CD4-positive, alpha-beta T cell treated with Interleukin-12 subunit alpha and Interleukin-12 subunit beta, for 1 hour (primary cell): ENCODE results near the gene TPCN2.

Source experiments
- DNase-seq: peaks from one replicate; pipeline ENCODE4 v3.0.0-alpha.2; 2020

Gene TPCN2

DNA sequence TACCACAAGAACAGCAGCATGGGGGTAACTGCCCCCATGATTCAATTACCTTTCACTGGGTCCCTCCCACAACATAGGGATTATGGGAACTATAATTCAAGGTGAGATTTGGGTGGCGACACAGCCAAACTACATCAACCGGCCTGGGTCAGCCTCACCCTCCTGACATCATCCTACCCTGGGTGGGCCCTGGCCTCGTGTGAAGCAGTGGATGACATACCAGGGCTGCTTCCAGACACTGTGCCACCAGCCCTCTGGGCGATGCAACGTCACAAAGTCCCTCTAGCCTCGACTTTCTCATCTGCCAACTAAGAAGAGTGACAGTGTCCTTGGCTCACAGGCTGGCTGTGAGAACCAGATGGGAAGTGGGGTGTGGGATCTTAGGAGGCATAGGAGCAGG, 8.7 kb upstream of the TPCN2 start:
- DNase-seq: no peak

DNA sequence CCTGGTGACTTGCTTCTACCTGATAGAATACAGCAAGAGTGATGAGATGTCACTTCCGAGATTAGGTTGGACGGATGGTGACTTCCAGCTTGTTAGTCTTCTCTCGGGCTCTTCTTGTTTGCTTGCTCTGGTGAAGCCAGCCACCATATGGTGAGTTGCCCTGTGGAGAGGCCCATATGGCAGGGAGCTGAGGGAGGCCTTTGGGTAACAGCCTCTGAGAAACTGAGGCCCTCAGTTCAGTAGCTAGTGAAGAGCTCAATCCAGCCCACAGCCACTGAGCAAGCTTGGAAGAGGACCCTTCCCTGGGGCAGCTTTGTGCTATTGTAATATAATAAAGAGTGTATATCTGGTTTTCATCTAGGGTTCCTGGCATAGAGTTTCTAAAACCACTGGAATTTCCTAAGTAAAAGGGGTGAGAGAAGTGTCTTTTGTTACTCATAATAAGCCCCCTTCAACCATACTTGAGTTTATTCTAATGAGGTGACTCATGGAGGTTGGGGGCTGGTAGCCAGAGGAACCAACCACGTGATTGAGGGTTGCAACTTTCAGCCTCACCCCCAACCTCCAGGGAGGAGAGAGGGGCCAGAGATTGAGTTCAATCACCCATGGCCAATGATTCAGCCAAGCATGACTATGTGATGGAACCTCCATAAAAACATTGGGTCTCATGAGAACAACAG, 8.0 kb upstream of the TPCN2 start:
- no peak for DNase-seq

DNA sequence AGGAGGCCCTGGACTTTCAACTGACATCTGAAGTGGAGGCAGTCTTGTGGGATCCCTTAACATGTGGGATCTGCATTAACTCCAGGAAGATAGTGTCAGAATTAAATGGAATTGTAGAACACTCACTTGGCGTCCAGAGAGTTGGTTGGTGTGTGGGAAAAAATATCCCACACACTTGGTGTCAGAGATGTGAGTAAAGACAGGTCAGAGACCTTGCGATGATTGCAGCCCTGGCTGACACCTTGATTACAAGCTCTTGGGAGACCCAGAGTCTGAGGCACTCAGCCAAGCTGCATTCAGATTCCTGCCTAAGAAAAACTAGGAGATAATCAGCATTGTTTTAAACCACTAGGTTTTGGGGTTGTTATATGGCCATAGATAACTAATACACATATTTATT, 7.2 kb upstream of the TPCN2 start:
- DNase-seq: no peak

DNA sequence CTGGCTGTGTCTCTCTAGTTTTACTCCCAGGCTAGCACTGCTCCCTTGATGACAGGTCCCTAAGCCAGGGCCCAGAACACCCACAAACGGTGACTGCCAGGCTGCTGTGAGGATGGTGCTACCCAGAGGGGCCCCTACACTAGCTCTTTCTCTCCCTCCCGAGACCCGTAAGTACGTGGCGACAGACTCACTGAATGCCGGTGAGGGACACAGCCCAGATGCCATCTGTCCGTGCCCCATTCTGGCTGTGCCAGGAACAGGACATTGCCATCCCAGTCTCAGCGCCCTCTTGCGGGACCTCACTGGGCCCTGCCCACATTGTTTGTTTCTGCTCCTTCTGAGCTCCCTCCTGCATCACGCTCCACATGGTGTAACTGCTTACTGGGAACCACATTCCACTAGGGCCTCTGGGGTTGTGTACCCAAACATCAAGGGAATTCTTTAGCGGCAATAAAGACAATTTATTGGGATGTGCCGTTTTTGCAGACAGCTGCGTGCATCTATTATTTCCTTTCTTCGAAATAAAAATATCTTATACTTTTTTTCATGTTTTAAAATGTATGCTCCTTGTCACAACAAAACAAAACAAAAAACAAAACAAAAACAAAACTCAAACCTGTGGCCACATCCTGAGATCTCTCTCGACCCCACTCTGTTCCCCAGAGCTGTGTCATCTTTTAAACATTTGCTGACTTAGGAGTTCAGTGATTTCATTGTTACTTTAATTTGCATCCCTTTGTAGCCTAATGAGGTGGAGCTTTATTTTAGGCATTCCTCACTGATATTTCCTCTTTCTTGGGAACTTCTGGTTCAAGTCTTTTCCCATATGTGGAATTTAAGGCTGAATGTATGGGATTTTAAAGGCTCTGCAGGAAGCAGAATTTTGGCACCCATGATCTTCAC, 4.4 kb upstream of the TPCN2 start:
- peak; percentile 13 for DNase-seq

DNA sequence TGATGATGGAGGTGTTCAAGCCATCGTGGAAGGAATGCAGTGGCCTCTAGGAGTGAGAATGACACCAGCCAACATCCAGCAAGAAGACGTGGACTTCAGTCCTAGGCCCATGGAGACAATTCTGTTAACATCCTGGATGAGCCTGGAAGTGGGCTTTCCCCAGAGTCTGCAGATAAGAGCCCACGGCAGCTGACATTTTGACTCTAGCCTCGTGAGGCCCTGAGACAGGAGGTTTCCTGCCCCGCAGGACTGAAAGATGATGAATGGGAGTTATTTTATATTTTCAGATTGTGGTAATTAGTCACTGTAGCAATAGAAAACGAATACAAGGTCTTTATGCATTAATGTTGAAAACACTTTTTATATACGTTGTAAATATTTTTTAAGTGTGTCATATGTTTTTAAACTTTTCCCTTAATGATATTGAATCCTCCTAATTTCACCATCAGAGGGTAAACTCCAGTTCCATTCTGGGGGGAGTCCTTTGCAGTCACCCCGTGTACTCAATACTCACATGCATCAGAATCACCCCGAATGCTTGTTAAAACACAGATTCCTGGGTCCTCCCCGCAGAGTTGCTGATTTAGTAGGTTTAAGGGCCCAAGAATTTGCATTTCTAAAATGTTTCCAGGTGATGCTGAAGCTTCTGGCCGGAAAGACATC, 570 bp upstream of the TPCN2 start:
- no peak for DNase-seq

DNA sequence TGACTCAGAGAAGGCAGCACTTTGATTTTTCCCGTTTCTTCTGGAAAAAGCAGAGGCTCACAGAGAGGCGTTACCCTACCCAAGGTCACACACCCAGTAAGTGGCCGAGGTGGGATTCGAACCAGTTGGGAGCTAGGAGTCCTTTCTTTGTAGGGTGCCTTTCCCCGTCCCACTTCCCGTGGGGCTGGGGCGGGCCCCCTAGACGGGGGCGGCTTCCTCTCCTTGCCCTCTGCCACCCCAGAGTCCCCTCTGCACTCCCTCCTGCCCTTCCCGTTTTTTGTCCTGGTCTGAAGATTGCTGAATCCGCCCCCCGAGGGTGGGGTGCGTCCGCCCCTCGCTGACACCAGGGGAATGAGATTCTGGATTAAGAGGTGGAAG, 747 bp downstream of the TPCN2 start:
- DNase-seq: peak; percentile 35

DNA sequence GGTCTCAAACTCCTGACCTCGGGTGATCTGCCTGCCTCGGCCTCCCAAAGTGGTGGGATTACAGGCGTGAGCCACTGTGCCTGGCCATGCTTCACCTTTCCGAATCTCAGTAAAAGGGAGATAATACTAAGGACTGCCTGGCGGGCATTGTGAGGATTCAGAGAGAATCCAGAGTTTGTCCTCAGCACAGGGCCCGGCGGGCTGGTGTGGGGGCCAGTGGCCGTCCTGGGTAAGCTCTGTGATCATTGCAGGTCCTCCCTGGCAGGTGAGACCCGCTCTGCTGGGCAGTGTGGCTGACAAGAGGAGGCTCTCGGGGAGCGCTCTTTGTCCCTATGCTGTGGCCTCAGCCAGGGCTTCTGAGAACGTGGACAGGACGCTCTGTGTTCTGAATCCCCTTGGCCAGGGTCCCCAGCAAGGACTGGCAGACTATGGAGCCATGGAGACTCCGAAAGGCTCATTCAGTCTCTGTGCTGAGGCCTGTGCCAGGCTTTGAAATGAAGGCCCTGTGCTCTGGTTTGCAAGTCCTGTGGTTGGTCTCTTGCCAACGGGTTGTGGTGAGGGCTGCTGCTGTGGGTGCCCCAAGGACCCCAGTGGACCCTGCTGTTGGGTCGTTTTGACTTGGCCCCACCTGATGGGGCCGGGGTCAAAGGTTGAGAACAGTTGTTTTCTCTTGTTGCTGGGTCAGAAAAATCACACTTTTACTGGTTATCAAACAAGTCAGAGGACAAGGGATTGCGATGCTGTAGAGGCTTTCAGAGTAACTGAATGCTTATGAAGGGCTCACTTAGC, 2.1 kb downstream of the TPCN2 start:
- no peak for DNase-seq

DNA sequence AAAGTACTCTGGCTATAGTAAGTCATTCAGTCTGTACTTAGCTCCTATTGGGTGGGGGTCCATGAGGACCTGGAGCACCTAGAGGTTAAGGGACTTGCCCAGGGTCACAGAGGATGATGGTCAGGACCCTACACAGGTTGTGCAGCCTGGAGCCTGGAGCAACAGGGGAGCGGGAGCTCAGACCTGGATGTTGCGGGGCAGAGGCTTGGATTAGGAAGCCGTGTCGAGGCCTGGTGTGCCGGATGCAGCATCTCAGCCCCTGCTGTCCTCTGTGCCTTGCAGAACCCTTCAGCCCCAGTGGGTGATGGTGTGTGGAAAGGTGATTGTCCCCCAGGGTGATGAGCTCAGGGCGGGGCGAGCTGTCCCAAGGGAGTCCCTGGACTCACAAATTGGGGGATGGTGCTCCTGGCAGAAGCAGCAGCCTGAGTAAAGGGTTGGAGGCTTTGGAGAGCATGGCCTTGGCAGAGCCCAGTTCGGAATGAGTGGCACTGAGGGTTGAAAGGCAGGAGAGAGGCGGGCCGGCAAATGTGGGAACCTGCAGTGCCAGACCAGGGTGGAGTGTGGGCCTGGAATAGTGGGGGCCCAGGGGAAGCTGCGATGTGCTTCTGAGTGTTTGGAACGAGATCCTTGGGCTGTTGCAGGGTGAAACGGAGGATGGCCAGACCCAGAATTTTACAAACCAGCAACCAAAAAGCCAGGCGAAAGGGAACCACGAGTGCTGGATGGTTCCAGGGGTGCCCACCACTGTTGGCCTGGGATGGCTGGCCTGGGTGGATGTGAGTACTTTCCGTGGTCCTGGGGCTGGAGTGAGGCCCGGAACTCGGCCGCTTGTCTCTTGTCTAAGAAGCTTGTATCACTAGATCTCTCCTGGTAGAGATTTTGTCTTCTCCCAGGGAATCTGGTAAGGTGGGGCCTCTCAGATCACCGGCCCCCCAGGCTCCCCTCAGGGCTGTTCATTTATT, 2.9 kb downstream of the TPCN2 start:
- no peak for DNase-seq

DNA sequence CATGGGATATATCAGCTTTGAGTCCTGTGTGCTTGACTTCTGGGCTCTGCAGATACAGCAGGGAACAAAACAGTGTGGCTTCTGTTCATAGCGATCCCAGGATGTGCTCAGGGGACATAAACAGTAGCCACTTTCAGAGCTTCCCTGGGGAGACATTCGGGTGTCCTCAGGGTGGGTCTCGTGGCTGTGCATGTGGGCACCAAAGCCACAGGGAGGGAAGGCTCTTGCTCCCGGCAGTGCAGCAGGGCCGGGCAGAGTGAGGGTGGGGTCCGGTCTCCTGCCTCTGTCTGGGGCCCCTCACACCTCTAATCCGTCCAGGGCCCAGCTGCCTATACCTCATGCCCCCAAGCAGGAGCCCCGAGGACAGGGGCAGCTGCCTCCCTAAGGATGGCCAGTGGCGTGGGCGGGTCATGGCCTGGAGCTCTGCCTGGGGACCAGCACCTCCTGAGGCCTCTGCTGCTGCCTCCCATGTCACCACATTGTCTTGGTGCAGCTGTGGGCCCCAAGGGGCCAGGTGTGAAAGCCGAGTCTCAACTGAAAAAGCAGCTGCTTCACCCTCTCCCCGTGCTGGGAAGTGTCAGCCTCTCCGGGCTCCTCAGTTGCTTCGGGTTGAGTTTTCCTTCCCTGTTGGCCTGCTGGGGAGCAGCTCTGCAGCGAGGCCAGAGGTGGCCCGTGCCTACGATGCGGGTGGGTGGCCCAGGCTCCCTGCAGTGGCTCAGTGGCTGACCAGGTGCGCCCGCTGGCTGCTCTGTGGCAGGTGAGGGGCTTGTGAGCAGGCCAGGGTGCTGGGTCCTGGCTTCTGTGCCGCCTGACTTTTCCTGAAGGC, 3.8 kb downstream of the TPCN2 start:
- no peak for DNase-seq

DNA sequence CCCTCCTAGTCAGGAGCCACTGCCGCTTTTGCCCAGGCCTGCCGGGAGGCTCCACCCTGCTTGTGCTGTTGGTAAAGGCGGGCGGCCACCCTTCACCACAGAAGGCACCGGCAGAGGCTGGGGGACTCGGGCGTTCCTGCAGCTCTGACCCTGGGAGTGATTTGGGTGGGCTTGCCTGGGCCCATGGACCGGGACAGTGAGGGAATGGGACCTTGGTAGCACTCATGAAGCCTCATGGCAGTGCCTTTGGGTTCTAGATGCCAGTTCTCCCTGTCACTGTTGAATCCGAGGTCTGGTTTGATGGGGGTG, 4.4 kb downstream of the TPCN2 start:
- DNase-seq: no peak

DNA sequence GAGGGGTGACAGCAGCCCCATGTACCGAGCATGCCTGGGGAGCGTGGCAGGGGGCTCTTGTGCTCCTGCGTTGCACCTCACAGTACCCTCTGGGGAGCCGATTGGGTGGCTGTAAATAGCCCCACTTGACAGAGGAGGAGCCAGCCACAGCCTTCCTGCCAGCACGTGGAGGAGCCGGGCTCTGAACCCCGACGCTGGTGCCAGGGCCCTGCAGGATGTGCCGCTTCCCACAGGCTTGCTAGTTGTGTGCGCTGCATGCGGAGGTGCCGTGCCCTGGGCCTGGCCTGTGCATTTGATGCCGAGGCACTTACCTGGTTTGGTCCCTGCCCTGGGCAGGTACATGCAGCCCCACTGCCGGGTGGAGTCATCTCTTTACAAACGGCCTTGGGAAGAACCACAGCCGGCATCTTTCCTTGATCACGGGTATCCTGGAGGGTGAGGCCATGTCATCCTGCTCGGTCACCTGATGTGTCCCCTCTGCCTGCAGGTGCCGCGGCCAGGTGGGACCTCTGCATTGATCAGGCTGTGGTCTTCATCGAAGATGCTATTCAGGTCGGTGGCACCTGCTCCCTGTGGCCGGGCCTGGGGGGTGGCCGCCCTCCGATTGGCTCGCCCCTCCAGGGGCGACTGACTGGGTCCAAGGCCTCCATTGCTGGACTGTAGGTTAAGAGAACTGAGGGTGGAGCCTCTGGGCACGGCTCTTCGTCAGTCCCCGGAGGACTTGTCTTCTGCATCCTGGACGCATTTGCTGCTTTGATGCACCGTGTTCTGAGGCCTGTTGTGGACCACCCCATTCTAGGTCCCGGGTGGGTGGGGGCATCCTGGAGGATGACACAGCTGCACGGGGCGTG, 5.0 kb downstream of the TPCN2 start:
- no peak for DNase-seq

DNA sequence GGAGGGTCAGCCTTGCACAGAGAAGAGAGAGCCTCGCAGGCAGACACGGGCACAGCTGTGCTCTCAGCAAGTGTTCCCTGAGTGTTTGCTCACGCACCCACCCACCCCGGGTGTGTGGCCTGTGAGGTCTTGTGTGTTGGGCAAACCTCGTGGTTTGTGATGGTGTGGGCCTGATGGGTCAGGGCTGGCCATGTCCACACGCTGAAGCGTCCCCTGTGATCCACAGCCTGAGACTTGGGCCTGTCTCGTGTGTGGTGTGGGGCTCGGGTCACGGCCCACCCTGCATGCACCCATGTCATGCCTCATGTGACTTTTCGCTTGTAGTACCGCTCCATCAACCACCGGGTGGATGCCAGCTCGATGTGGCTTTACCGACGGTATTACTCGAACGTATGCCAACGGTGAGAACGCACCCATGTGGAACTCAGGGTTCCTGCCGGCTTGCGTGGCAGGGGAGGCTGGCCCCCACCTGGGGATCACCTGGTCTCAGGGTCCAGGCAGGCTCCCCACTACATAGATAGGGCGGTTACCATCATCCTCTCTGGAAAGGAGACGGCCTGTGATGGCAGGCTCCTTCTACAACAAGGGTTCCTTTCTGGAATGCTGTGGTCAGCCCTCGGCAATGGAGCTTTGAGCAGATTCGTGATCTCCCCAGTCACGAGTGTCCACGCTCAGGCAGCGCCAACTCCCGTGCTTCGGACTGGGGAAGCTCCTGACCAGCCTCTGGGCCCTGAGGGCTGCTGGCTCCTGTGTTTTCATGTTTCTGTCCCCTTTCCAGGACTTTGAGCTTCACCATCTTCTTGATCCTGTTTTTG, 5.9 kb downstream of the TPCN2 start:
- no peak for DNase-seq

DNA sequence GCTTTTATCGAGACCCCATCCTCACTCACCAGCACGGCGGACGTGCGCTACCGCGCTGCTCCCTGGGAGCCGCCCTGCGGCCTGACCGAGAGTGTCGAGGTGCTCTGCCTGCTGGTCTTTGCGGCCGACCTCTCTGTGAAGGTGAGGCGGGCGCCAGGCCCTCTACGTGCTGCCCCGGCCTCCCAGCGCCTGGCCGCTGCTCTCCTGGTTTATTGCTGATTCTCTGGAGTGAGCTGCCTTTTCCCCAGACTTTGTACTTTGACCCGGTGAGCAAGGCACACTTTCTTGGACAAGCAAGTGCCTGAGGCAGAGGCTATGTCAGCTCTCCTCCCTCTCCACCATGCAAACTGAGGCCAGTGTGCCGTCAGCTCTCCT, 6.5 kb downstream of the TPCN2 start:
- DNase-seq: no peak

DNA sequence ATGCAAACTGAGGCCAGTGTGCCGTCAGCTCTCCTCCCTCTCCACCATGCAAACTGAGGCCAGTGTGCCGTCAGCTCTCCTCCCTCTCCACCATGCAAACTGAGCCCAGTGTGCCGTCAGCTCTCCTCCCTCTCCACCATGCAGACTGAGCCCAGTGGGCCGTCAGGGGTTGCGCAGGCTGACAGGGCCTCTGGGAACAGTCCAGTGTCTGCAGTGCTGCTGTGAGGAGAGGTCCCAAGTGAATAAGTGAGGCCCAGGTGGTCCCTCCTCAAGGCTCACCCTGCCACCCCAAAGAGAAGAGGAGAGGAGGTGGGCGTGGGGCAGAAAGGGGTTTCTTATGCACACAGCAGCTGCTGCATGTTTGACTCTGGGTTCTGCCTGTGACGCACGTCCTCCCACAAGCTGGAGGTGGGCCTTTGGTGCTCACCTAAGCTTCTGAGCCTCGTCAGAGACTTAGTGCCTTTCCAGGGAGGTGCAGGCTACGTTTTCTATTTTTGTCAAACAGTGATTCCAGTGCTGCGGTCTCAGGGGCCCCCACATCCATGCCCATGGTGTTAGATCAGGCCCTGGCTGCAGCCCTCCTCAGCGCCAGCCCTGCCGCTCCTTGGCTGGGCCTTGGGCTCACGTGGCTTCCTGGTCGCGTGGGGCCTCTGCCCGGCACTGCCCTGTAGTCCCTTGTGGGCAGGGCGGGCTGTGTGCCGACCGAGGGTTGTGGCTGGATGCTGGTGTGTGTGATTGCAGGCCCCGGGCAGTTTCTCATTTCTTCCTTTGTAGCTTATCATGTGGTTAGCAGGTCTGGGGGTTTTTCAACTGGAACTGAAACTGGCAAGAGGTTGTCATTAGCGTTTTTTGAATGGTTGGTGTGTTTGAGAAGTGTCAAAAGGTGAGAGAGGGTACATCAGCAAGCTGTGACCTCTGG, 7.1 kb downstream of the TPCN2 start:
- peak; percentile 41 for DNase-seq

DNA sequence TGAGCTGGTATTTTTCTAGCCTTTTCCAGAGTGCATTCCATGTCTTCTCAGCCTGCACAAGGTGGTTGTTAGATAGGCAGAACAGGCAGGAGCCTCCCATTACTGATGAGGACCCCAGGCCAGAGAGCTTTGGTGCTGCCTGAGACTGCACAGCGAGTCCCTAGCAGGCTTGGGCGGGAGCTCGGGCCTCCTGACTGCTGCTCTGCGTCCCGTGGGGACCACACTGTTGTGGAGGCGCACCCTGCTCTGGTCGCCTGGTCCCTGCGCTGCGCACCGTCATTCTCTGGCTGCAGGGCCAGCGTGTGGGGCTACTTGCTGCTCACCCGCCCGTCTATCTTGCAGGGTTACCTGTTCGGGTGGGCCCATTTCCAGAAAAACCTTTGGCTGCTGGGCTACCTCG, 8.5 kb downstream of the TPCN2 start:
- DNase-seq: no peak

DNA sequence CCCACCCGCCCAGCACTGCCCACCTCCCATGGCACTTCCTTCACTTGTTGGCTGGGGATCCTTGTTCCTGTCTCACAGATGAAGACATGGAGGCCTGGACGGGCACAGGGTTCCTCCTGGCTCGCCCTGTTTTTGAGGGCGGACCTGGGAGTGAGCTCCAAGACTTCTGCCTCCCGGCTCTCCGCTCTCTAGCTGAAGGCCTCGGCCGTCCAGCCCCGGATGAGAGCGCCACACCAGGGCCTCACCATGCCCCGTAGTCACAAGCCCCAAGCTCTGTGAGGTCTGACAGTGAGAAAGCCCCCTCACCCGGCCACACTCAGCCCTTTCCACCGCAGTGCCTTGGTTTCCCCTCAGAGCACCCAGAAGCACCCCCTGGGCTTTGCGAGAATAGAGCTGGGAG, 9.1 kb downstream of the TPCN2 start:
- no peak for DNase-seq

DNA sequence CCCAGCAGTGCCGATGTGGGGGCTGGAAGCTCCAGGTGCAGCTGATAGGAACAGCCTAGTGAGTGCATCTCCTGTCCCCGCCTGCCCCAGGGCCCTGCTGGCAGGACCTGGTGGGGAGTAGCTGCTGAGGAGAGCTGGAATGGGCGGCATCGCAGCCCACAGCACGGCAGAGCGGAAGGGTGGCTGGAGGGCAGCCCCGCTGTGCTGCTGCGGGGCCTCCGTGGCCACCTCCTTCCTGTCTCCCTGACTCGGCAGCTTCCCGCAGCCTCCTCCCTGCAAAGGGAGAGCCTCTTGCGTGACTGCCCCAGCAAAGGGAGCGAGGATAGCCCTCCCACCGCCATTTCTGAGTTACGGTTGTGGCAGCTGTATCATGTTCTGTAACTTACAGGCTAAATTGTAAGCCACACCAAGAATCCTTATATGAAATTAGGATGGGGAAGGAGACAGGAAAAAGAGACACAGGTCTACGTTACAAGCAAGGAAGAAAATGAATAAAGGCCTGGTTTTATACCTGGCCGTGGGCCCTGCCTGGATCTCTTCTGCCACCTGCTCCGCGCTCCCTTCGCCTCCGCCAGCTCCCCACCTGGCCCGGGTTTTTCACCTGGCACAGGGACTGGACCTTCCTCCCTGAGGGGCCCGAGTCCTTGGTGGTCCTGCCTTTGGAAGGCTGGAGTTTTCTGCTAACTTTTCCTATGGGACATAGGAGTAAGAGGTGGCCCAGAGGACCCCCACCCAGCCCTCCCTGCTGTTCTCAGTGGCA, 10.0 kb downstream of the TPCN2 start:
- no peak for DNase-seq
